Smooth muscle cell (in vitro differentiated cells): ENCODE measurements around the gene PRKCH. TPM values are rescaled to one million over a fixed set of nuclear protein-coding genes. Genes with fewer than 3 reads are reported as not detected.

Experiments
- DNase-seq: peaks from one replicate; lab custom pipeline; 2025; ENCODE audit not compliant: unreplicated experiment; lab: John Stamatoyannopoulos, UW
- H2AFZ ChIP-seq: fragments of 200-600 bp; sonication (generic); 2 replicates; pipeline ENCODE4 v1.6.0; 2016; ENCODE audit warnings: antibody characterized with exemption, low read depth, mild to moderate bottlenecking
- H3F3A ChIP-seq: fragments of 200-600 bp; sonication (generic); 2 replicates; pipeline ENCODE4 v1.6.0; 2017; ENCODE audit warnings: antibody characterized with exemption, low read depth
- H3K27ac ChIP-seq: fragments of 200-600 bp; sonication (generic); 2 replicates; pipeline ENCODE4 v1.5.1; 2016; ENCODE audit warnings: low read depth, mild to moderate bottlenecking
- H3K27me3 ChIP-seq: fragments of 200-600 bp; sonication (generic); 2 replicates; pipeline ENCODE4 v1.6.1; 2016; ENCODE audit warnings: low read depth, mild to moderate bottlenecking
- H3K36me3 ChIP-seq: fragments of 200-600 bp; sonication (generic); 2 replicates; pipeline ENCODE4 v1.5.1; 2016; ENCODE audit warnings: low read depth
- H3K4me1 ChIP-seq: fragments of 200-600 bp; sonication (generic); 2 replicates; pipeline ENCODE4 v1.5.1; 2016; ENCODE audit warnings: low read depth
- H3K4me2 ChIP-seq: fragments of 200-600 bp; sonication (generic); 2 replicates; pipeline ENCODE4 v1.6.0; 2016; ENCODE audit warnings: mild to moderate bottlenecking
- H3K4me3 ChIP-seq: fragments of 200-600 bp; sonication (generic); 2 replicates; pipeline ENCODE4 v1.5.1; 2016; ENCODE audit warnings: mild to moderate bottlenecking
- H3K79me2 ChIP-seq: fragments of 200-600 bp; sonication (generic); 2 replicates; pipeline ENCODE4 v1.6.0; 2016; ENCODE audit warnings: low read depth, mild to moderate bottlenecking
- H3K9ac ChIP-seq: fragments of 200-600 bp; sonication (generic); 2 replicates; pipeline ENCODE4 v1.6.0; 2016; ENCODE audit warnings: low read depth
- H3K9me3 ChIP-seq: fragments of 200-600 bp; sonication (generic); replicated peaks from 2 replicates; pipeline ENCODE4 v1.5.1; 2016; ENCODE audit warnings: low read depth
- H4K20me1 ChIP-seq: fragments of 200-600 bp; sonication (generic); 2 replicates; pipeline ENCODE4 v1.6.0; 2016; ENCODE audit warnings: low read depth
- WGBS: methylation state at CpG from one replicate; pipeline ENCODE4 v1.1.7; 2016; ENCODE audit warnings: low lambda C conversion rate; 5-methylcytosine and 5-hydroxymethylcytosine counted together
- polyA plus RNA-seq: library from polyadenylated mRNA; unstranded; fragments of >200 nt; fragmentation: Nextera tagmentation; extraction: Ambion mirVana; gene quantifications from 2 replicates; pipeline ENCODE4 v1.2.1, GENCODE V29; 2016
- total RNA-seq: library from RNA; depleted of rRNA; stranded (reverse); fragments of >200 nt; gene quantifications from 2 replicates; pipeline ENCODE4 v1.2.3, GENCODE V29; 2014
- TF ChIP-seq, protein P1 (sequence below): fragments of 200-600 bp; sonication (generic); IDR thresholded peaks from 2 replicates; pipeline ENCODE4 v1.5.1; 2017; ENCODE audit warnings: borderline replicate concordance, mild to moderate bottlenecking, antibody characterized with exemption; ENCODE audit not compliant: insufficient read depth, poor library complexity, severe bottlenecking

The PRKCH gene
- total and polyA plus RNA-seq, 2 experiments from 2014 or later = 1.5 to 7.6 TPM

DNA sequence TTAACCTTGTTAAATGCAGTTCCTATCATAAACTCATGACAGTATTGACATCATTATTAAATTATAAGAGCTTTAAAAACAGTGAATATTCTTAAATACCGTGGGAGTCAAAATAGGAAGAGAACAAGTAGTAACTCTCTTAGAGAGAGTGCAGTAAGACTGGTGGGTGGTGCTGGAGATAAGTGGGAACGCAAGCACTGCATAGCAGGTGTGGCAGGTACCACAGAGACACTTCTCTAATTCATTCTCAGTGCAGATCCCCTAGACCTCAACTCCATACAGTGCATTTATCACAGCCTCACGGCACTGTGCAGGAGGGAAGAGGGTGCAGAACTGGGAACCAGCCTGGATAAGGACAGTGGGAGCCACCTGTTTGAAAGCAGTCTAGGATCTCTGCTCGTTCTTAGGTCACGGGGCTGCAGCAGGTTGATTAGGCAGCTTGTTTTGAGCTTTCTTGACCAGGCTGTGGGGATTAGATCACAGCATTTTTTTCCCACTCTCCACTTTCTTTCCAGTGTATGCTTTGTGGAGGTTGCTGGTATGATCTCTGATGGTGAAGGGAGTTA is 165.6 kb downstream of the PRKCH start:
- WGBS = 71% methylated on average over 5 of the region's 5 CpGs
- no peaks in the 10 kb centered on the region for H3K27me3 ChIP-seq

DNA sequence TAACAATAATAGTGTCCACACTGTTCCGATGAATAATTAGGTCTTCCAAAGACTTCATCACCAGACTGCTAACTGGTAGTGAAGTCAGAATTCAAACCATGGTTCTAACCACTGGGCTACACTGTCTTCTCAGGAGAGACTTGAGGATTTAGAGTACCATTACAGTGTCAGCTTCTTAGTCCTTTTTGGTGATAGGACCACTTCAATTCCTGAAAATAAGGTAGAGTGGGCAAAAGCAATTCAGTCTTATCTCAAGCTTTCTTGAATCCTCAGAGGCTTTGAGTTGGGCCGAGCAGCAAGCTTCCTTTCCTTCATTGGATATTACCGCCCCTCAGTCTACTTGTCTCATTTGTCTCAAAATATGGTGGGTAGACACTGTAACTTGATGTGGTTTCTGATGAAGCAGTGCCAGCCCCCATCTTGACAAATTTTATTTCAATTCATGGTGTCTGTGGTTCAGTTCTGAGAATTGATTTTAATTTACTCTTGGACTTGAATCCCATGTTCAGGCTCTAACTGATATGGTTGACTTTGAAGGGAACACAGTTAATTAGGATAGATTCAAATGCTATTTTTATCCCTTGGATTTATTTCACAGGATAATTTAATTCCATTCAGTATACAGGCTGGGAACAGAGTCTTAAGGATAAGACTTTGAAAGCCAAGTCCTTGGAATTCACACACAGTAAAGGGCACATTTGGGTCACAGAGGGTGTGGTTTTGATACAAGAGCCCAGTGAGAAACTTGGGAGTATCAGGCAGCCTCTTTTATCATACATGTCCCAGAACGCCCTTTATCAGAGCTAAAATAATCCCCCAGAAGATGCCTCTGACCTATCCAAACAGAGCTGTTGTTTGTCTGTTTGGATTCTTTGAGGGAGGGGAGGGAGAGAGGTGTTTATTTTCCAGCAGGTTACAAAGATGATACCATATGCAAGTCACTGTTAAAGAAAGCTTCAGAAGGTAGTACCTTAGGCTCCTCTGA is 167.3 kb downstream of the PRKCH start:
- H3K4me1 ChIP-seq = peaks cover 6% of the 10 kb centered on the region

More for the DNA sequence above, 165.6 kb downstream of the PRKCH start:
- no peaks in the 10 kb centered on the region for H4K20me1 ChIP-seq
- no peak overlapping the region for H3K27ac ChIP-seq
- no peaks in the 10 kb centered on the region for H3K4me1 ChIP-seq
- H2AFZ ChIP-seq = no peak overlapping the region
- no peaks in the 10 kb centered on the region for H3K79me2 ChIP-seq
- DNase-seq = no peak
- H3K4me3 ChIP-seq = no peak overlapping the region
- H3K9ac ChIP-seq = no peak overlapping the region
- H3F3A ChIP-seq = peaks cover 3% of the 10 kb centered on the region
- no peaks in the 10 kb centered on the region for H3K9me3 ChIP-seq
- H3K4me2 ChIP-seq = no peak overlapping the region
- TF ChIP-seq, protein P1, sequence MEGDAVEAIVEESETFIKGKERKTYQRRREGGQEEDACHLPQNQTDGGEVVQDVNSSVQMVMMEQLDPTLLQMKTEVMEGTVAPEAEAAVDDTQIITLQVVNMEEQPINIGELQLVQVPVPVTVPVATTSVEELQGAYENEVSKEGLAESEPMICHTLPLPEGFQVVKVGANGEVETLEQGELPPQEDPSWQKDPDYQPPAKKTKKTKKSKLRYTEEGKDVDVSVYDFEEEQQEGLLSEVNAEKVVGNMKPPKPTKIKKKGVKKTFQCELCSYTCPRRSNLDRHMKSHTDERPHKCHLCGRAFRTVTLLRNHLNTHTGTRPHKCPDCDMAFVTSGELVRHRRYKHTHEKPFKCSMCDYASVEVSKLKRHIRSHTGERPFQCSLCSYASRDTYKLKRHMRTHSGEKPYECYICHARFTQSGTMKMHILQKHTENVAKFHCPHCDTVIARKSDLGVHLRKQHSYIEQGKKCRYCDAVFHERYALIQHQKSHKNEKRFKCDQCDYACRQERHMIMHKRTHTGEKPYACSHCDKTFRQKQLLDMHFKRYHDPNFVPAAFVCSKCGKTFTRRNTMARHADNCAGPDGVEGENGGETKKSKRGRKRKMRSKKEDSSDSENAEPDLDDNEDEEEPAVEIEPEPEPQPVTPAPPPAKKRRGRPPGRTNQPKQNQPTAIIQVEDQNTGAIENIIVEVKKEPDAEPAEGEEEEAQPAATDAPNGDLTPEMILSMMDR = no peak
- H3K36me3 ChIP-seq = no peaks in the 10 kb centered on the region

DNA sequence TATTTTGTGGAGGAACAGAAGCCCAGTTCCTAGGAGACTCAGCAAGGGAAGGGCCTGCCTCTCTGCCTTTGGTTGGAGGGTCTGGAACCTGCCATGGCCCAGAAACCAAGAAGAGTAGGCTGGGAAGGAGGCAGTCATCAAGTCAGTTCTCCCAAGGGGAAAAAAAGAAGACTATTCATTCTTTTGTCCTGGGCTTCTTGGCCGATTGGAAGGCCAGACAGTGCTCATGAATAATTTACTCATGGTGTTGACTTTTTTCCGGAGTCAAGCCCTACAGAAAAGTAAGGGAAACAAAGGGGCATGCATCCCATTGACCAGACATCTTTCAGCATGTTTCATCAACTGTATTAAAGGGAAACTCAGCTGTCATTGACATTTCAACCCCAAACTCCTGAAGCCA is 168.1 kb downstream of the PRKCH start:
- H3K36me3 ChIP-seq = no peaks in the 10 kb centered on the region
- no peak overlapping the region for H2AFZ ChIP-seq
- no peaks in the 10 kb centered on the region for H3K79me2 ChIP-seq
- no peak overlapping the region for H3K4me3 ChIP-seq
- H3F3A ChIP-seq = peaks cover 3% of the 10 kb centered on the region
- no peak overlapping the region for H3K27ac ChIP-seq
- no peaks in the 10 kb centered on the region for H4K20me1 ChIP-seq
- H3K9ac ChIP-seq = no peak overlapping the region
- TF ChIP-seq, protein P1 = no peak
- no peaks in the 10 kb centered on the region for H3K27me3 ChIP-seq
- 88% methylated on average over 2 of the region's 2 CpGs for WGBS
- H3K4me1 ChIP-seq = peaks cover 6% of the 10 kb centered on the region
- DNase-seq = no peak
- H3K4me2 ChIP-seq = no peak overlapping the region
- H3K9me3 ChIP-seq = no peaks in the 10 kb centered on the region

More for the DNA sequence above, 167.3 kb downstream of the PRKCH start:
- Histone ChIP-seq H3K36me3 (no peaks in the 10 kb centered on the region), H3K79me2 (no peaks in the 10 kb centered on the region), H3K9ac (no peak overlapping the region), H2AFZ (no peak overlapping the region), H3K27me3 (no peaks in the 10 kb centered on the region), H4K20me1 (no peaks in the 10 kb centered on the region), H3K9me3 (no peaks in the 10 kb centered on the region), H3K4me2 (no peak overlapping the region), H3K27ac (no peak overlapping the region), H3K4me3 (no peak overlapping the region), H3F3A (peaks cover 3% of the 10 kb centered on the region)
- WGBS = 75% methylated on average over 4 of the region's 4 CpGs
- TF ChIP-seq, protein P1 = no peak
- DNase-seq = no peak
